Measurements from ENCODE around the gene B4GALNT4. TPM values are rescaled to one million over a fixed set of nuclear protein-coding genes. Genes with fewer than 3 reads are reported as not detected.

Gene B4GALNT4
- total and polyA plus RNA-seq, 2 of the 13 experiments (the other 11 are each of a cell fraction or from before 2014, with no cell fraction given): 30.5 to 50.1 TPM

DNA sequence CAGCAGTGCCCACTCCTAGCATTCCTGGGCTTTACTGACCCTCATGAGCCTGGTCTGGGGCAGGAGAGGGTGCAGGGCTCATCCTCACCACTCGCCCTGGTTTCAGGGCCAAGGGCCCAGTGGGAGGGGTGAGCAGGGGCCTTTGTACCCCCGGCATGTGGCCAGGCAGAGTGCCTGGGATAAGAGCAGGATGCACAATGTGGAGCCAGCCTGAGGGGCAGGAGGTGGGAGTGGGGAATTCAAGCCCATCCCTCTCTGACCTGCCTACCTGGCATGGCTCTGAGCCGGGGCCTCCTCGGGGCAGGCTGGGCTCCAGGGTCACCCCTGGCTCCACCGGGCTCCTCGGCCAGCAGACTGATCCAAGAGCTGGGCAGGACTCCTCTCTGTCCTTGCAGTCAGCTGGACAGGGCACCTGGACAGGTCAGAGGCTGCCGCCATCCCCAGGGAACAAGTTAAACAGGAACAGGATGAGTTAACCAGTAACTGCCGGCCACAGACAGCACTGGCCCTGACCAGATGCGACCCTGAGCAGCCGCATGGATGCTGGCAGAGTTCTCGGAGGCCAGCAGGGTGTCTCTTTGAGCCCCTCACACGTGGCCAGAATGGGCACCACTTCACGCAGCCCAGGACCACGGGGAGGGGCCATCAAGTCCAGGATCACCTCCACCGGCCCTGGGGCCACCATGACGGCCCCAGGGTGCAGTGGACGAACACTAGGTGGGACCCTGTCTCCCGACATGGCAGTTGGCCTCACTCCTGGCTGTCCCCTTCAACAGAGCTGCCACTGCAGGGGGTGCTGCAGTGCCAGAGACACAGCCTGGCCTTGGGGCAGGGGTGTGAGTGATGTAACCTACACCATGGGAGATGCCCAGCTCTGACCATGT is 40.5 kb downstream of the B4GALNT4 start (continued):
- TF ChIP-seq NRL (CRISPR knock-in tag; IDR thresholded peaks at IDR 0.05; ENCODE audit: borderline replicate concordance) (peak; percentile 65), TARDBP (CRISPR knock-in tag; IDR thresholded peaks at IDR 0.05) (peak; percentile 65; the same call in 1 of the 2 replicates), HMG20A (CRISPR knock-in tag; IDR thresholded peaks at IDR 0.05; ENCODE audit: borderline replicate concordance) (no peak), ZNF333 (CRISPR knock-in tag; IDR thresholded peaks at IDR 0.05; ENCODE audit: borderline replicate concordance) (no peak), ZNF691 (CRISPR knock-in tag; IDR thresholded peaks at IDR 0.05; ENCODE audit: borderline replicate concordance, low read depth) (peak; percentile 83; the same call in 1 of the 2 replicates), ZNF430 (CRISPR knock-in tag; IDR thresholded peaks at IDR 0.05) (peak; percentile 22; the same call in 1 of the 2 replicates), YEATS2 (CRISPR knock-in tag; IDR thresholded peaks at IDR 0.05; ENCODE audit: borderline replicate concordance) (no peak), CHD4 (IDR thresholded peaks at IDR 0.05; ENCODE audit: borderline replicate concordance, low read length) (no peak), ZNF24 (IDR thresholded peaks at IDR 0.05) (no peak), PAX8 (CRISPR knock-in tag; IDR thresholded peaks at IDR 0.05; ENCODE audit: borderline replicate concordance) (no peak; the same call in 1 of the 2 replicates), CBX5 (CRISPR knock-in tag; IDR thresholded peaks at IDR 0.05; ENCODE audit: borderline replicate concordance) (no peak), ZNF660 (CRISPR knock-in tag; IDR thresholded peaks at IDR 0.05; ENCODE audit: borderline replicate concordance, low read depth) (no peak), ZNF777 (CRISPR knock-in tag; IDR thresholded peaks at IDR 0.05) (no peak), RELA (CRISPR knock-in tag; IDR thresholded peaks at IDR 0.05) (no peak), BORCS8-MEF2B (CRISPR knock-in tag; IDR thresholded peaks at IDR 0.05) (peak; percentile 24; the same call in 1 of the 2 replicates), MLLT10 (CRISPR knock-in tag; IDR thresholded peaks at IDR 0.05) (no peak), ETS1 (CRISPR knock-in tag; IDR thresholded peaks at IDR 0.05) (no peak), RAD21 (CRISPR knock-in tag; IDR thresholded peaks at IDR 0.05) (peak; percentile 48), AHR (CRISPR knock-in tag; IDR thresholded peaks at IDR 0.05) (no peak), ZNF138 (CRISPR knock-in tag; IDR thresholded peaks at IDR 0.05; ENCODE audit: low read depth) (0 out of 2 replicates have a peak, but pooled peaks have one; percentile 2)
- TF ChIP-seq, protein P1, sequence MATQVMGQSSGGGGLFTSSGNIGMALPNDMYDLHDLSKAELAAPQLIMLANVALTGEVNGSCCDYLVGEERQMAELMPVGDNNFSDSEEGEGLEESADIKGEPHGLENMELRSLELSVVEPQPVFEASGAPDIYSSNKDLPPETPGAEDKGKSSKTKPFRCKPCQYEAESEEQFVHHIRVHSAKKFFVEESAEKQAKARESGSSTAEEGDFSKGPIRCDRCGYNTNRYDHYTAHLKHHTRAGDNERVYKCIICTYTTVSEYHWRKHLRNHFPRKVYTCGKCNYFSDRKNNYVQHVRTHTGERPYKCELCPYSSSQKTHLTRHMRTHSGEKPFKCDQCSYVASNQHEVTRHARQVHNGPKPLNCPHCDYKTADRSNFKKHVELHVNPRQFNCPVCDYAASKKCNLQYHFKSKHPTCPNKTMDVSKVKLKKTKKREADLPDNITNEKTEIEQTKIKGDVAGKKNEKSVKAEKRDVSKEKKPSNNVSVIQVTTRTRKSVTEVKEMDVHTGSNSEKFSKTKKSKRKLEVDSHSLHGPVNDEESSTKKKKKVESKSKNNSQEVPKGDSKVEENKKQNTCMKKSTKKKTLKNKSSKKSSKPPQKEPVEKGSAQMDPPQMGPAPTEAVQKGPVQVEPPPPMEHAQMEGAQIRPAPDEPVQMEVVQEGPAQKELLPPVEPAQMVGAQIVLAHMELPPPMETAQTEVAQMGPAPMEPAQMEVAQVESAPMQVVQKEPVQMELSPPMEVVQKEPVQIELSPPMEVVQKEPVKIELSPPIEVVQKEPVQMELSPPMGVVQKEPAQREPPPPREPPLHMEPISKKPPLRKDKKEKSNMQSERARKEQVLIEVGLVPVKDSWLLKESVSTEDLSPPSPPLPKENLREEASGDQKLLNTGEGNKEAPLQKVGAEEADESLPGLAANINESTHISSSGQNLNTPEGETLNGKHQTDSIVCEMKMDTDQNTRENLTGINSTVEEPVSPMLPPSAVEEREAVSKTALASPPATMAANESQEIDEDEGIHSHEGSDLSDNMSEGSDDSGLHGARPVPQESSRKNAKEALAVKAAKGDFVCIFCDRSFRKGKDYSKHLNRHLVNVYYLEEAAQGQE (IDR thresholded peaks at IDR 0.05; ENCODE audit: borderline replicate concordance in 1 of 2, low read depth in 1 of 2, low read length in 2 of 2): no peak
- TF ChIP-seq, protein P2, sequence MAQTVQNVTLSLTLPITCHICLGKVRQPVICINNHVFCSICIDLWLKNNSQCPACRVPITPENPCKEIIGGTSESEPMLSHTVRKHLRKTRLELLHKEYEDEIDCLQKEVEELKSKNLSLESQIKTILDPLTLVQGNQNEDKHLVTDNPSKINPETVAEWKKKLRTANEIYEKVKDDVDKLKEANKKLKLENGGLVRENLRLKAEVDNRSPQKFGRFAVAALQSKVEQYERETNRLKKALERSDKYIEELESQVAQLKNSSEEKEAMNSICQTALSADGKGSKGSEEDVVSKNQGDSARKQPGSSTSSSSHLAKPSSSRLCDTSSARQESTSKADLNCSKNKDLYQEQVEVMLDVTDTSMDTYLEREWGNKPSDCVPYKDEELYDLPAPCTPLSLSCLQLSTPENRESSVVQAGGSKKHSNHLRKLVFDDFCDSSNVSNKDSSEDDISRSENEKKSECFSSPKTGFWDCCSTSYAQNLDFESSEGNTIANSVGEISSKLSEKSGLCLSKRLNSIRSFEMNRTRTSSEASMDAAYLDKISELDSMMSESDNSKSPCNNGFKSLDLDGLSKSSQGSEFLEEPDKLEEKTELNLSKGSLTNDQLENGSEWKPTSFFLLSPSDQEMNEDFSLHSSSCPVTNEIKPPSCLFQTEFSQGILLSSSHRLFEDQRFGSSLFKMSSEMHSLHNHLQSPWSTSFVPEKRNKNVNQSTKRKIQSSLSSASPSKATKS (CRISPR knock-in tag; IDR thresholded peaks at IDR 0.05): no peak
